Testis (tissue), 2 donors: ENCODE results near the gene PLCZ1.

Experiments
- CTCF ChIP-seq, 3 experiments: fragments of 450-650 bp in 2 of 3; fragments of 200-600 bp in 1 of 3; sonication (generic) in 1 of 3; IDR thresholded peaks; one replicate each; pipeline ENCODE4 v1.5.1; 2016 to 2019; ENCODE audit warnings: antibody characterized with exemption in 3 of 3, mild to moderate bottlenecking in 2 of 3, moderate library complexity in 1 of 3
- POLR2A ChIP-seq: fragments of 450-650 bp; IDR thresholded peaks from one replicate; pipeline ENCODE4 v1.6.1; 2017; ENCODE audit warnings: antibody characterized with exemption, mild to moderate bottlenecking, moderate library complexity

GRCh38 chr12:18703911-18704310, 33.9 kb downstream of the PLCZ1 start:
- TF ChIP-seq CTCF (IDR thresholded peaks at IDR 0.05), result no peak
- no peak for TF ChIP-seq POLR2A
